ENCODE measurements around the gene RGS11.

RGS11 gene

DNA sequence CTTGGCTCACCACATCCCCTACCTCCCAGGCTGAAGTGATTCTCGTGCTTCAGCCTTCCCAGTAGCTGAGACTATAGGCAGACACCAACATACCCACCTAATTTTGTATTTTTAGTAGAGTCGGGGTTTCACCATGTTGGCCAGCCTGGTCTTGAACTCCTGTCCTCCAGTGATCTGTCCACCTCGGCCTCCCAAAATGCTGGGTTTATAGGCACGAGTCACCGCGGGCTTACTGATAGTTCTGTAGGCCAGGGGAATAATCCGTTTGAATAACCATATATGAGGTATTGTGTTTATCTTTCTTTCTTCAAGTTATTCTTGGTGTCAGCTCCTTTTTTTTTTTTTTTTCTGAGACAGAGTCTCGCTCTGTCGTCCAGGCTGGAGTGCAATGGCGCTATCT lies 33.5 kb downstream of the RGS11 start:
- no peak for ATAC-seq
- TF ChIP-seq, protein P1, sequence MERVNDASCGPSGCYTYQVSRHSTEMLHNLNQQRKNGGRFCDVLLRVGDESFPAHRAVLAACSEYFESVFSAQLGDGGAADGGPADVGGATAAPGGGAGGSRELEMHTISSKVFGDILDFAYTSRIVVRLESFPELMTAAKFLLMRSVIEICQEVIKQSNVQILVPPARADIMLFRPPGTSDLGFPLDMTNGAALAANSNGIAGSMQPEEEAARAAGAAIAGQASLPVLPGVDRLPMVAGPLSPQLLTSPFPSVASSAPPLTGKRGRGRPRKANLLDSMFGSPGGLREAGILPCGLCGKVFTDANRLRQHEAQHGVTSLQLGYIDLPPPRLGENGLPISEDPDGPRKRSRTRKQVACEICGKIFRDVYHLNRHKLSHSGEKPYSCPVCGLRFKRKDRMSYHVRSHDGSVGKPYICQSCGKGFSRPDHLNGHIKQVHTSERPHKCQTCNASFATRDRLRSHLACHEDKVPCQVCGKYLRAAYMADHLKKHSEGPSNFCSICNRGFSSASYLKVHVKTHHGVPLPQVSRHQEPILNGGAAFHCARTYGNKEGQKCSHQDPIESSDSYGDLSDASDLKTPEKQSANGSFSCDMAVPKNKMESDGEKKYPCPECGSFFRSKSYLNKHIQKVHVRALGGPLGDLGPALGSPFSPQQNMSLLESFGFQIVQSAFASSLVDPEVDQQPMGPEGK (CRISPR knock-in tag; IDR thresholded peaks at IDR 0.05; ENCODE audit: borderline replicate concordance): no peak
- TF ChIP-seq ESRRG (CRISPR knock-in tag; IDR thresholded peaks at IDR 0.05) (no peak), SNAI2 (CRISPR knock-in tag; IDR thresholded peaks at IDR 0.05) (no peak), PPARA (CRISPR knock-in tag; IDR thresholded peaks at IDR 0.05; ENCODE audit: borderline replicate concordance) (no peak), RARB (CRISPR knock-in tag; IDR thresholded peaks at IDR 0.05) (no peak), ARNTL (CRISPR knock-in tag; IDR thresholded peaks at IDR 0.05; ENCODE audit: borderline replicate concordance, low read depth) (no peak), ZFP3 (CRISPR knock-in tag; IDR thresholded peaks at IDR 0.05) (no peak), TCF4 (CRISPR knock-in tag; IDR thresholded peaks at IDR 0.05; ENCODE audit: borderline replicate concordance) (no peak), GLIS3 (CRISPR knock-in tag; IDR thresholded peaks at IDR 0.05) (no peak), TOX (CRISPR knock-in tag; IDR thresholded peaks at IDR 0.05; ENCODE audit: borderline replicate concordance) (no peak), ZFP30 (CRISPR knock-in tag; IDR thresholded peaks at IDR 0.05) (no peak), ZNF70 (CRISPR knock-in tag; IDR thresholded peaks at IDR 0.05) (no peak), BACH2 (CRISPR knock-in tag; IDR thresholded peaks at IDR 0.05; ENCODE audit: borderline replicate concordance) (no peak), ZNF565 (CRISPR knock-in tag; conservative IDR thresholded peaks at IDR 0.05; ENCODE audit: low read depth) (no peak), ZNF8 (CRISPR knock-in tag; IDR thresholded peaks at IDR 0.05) (no peak), OSR1 (CRISPR knock-in tag; IDR thresholded peaks at IDR 0.05) (no peak)
- TF ChIP-seq, protein P2, sequence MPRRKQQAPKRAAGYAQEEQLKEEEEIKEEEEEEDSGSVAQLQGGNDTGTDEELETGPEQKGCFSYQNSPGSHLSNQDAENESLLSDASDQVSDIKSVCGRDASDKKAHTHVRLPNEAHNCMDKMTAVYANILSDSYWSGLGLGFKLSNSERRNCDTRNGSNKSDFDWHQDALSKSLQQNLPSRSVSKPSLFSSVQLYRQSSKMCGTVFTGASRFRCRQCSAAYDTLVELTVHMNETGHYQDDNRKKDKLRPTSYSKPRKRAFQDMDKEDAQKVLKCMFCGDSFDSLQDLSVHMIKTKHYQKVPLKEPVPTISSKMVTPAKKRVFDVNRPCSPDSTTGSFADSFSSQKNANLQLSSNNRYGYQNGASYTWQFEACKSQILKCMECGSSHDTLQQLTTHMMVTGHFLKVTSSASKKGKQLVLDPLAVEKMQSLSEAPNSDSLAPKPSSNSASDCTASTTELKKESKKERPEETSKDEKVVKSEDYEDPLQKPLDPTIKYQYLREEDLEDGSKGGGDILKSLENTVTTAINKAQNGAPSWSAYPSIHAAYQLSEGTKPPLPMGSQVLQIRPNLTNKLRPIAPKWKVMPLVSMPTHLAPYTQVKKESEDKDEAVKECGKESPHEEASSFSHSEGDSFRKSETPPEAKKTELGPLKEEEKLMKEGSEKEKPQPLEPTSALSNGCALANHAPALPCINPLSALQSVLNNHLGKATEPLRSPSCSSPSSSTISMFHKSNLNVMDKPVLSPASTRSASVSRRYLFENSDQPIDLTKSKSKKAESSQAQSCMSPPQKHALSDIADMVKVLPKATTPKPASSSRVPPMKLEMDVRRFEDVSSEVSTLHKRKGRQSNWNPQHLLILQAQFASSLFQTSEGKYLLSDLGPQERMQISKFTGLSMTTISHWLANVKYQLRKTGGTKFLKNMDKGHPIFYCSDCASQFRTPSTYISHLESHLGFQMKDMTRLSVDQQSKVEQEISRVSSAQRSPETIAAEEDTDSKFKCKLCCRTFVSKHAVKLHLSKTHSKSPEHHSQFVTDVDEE (CRISPR knock-in tag; IDR thresholded peaks at IDR 0.05): no peak
- TF ChIP-seq, protein P3, sequence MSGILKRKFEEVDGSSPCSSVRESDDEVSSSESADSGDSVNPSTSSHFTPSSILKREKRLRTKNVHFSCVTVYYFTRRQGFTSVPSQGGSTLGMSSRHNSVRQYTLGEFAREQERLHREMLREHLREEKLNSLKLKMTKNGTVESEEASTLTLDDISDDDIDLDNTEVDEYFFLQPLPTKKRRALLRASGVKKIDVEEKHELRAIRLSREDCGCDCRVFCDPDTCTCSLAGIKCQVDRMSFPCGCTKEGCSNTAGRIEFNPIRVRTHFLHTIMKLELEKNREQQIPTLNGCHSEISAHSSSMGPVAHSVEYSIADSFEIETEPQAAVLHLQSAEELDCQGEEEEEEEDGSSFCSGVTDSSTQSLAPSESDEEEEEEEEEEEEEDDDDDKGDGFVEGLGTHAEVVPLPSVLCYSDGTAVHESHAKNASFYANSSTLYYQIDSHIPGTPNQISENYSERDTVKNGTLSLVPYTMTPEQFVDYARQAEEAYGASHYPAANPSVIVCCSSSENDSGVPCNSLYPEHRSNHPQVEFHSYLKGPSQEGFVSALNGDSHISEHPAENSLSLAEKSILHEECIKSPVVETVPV (CRISPR knock-in tag; IDR thresholded peaks at IDR 0.05): no peak
- TF ChIP-seq, protein P4, sequence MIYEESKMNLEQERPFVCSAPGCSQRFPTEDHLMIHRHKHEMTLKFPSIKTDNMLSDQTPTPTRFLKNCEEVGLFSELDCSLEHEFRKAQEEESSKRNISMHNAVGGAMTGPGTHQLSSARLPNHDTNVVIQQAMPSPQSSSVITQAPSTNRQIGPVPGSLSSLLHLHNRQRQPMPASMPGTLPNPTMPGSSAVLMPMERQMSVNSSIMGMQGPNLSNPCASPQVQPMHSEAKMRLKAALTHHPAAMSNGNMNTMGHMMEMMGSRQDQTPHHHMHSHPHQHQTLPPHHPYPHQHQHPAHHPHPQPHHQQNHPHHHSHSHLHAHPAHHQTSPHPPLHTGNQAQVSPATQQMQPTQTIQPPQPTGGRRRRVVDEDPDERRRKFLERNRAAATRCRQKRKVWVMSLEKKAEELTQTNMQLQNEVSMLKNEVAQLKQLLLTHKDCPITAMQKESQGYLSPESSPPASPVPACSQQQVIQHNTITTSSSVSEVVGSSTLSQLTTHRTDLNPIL (CRISPR knock-in tag; IDR thresholded peaks at IDR 0.05; ENCODE audit: low read depth): no peak

DNA sequence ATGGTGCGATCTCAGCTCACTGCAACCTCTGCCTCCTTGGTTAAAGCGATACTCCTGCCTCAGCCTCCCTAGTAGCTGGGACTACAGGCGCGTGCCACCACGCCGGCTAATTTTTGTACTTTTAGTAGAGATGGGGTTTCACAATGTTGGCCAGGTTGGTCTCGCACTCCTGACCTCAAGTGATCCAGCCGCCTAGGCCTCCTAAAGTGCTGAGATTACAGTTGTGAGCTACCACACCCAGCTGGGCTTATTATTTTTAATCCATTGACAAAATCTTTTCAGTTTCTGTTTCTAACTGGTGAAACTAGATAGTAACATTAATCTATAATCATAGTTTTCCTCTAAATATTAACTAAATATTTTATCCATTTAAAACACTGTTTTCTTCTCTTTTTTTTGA lies 35.2 kb downstream of the RGS11 start:
- no peak for TF ChIP-seq ZFP30 (CRISPR knock-in tag; IDR thresholded peaks at IDR 0.05)
- no peak for TF ChIP-seq ISL1 (CRISPR knock-in tag; IDR thresholded peaks at IDR 0.05)
- TF ChIP-seq, protein P4 (CRISPR knock-in tag; IDR thresholded peaks at IDR 0.05; ENCODE audit: low read depth): no peak
- TF ChIP-seq ZNF70 (CRISPR knock-in tag; IDR thresholded peaks at IDR 0.05): no peak
- no peak for TF ChIP-seq OSR1 (CRISPR knock-in tag; IDR thresholded peaks at IDR 0.05)
- TF ChIP-seq ZFP3 (CRISPR knock-in tag; IDR thresholded peaks at IDR 0.05): no peak
- no peak for TF ChIP-seq TCF4 (CRISPR knock-in tag; IDR thresholded peaks at IDR 0.05; ENCODE audit: borderline replicate concordance)
- TF ChIP-seq SNAI2 (CRISPR knock-in tag; IDR thresholded peaks at IDR 0.05): no peak
- no peak for TF ChIP-seq ZNF565 (CRISPR knock-in tag; conservative IDR thresholded peaks at IDR 0.05; ENCODE audit: low read depth)
- TF ChIP-seq, protein P2 (CRISPR knock-in tag; IDR thresholded peaks at IDR 0.05): no peak
- no peak for TF ChIP-seq ESRRG (CRISPR knock-in tag; IDR thresholded peaks at IDR 0.05)
- no peak for TF ChIP-seq PPARA (CRISPR knock-in tag; IDR thresholded peaks at IDR 0.05; ENCODE audit: borderline replicate concordance)
- no peak for TF ChIP-seq TOX (CRISPR knock-in tag; IDR thresholded peaks at IDR 0.05; ENCODE audit: borderline replicate concordance)
- TF ChIP-seq BACH2 (CRISPR knock-in tag; IDR thresholded peaks at IDR 0.05; ENCODE audit: borderline replicate concordance): no peak
- TF ChIP-seq, protein P5, sequence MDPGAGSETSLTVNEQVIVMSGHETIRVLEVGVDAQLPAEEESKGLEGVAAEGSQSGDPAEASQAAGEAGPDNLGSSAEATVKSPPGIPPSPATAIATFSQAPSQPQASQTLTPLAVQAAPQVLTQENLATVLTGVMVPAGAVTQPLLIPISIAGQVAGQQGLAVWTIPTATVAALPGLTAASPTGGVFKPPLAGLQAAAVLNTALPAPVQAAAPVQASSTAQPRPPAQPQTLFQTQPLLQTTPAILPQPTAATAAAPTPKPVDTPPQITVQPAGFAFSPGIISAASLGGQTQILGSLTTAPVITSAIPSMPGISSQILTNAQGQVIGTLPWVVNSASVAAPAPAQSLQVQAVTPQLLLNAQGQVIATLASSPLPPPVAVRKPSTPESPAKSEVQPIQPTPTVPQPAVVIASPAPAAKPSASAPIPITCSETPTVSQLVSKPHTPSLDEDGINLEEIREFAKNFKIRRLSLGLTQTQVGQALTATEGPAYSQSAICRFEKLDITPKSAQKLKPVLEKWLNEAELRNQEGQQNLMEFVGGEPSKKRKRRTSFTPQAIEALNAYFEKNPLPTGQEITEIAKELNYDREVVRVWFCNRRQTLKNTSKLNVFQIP (CRISPR knock-in tag; IDR thresholded peaks at IDR 0.05; ENCODE audit: borderline replicate concordance, low read depth): no peak
- no peak for TF ChIP-seq RARB (CRISPR knock-in tag; IDR thresholded peaks at IDR 0.05)
- TF ChIP-seq ZNF8 (CRISPR knock-in tag; IDR thresholded peaks at IDR 0.05): no peak
- no peak for TF ChIP-seq ZC3H10 (CRISPR knock-in tag; IDR thresholded peaks at IDR 0.05)
- ATAC-seq: no peak
